ENCODE data around the gene HPCAL4. TPM values are rescaled to one million over a fixed set of nuclear protein-coding genes. Genes with fewer than 3 reads are reported as not detected.
A peak's percentile ranks its signal among the peaks of the same experiment; 100 is the strongest.

Gene HPCAL4
- total and polyA plus RNA-seq, 11 donors, result 0.12 to 1.2 (median 0.46) TPM

GRCh38 chr1:39659538-39659937 lies 31.7 kb downstream of the HPCAL4 start:
- 77 to 90% (median 84%) methylated on average over 5 of the region's 5 CpGs for WGBS, 4 donors
- H3K27ac ChIP-seq, result no peak overlapping the region
- TF ChIP-seq POLR2A (IDR thresholded peaks at IDR 0.05), result no peak
- TF ChIP-seq, protein P1, sequence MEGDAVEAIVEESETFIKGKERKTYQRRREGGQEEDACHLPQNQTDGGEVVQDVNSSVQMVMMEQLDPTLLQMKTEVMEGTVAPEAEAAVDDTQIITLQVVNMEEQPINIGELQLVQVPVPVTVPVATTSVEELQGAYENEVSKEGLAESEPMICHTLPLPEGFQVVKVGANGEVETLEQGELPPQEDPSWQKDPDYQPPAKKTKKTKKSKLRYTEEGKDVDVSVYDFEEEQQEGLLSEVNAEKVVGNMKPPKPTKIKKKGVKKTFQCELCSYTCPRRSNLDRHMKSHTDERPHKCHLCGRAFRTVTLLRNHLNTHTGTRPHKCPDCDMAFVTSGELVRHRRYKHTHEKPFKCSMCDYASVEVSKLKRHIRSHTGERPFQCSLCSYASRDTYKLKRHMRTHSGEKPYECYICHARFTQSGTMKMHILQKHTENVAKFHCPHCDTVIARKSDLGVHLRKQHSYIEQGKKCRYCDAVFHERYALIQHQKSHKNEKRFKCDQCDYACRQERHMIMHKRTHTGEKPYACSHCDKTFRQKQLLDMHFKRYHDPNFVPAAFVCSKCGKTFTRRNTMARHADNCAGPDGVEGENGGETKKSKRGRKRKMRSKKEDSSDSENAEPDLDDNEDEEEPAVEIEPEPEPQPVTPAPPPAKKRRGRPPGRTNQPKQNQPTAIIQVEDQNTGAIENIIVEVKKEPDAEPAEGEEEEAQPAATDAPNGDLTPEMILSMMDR (IDR thresholded peaks at IDR 0.05), result no peak
- intact Hi-C loops (cut with DNase I), result loop anchor here in 3 of 10 donors (5.0 to 10.0 kb wide), 2 partner anchors 55 to 58 kb away; no protein-coding TSS in a partner anchor
- DNase-seq (no peak), ATAC-seq (no peak)
- no peak overlapping the region for H3K4me3 ChIP-seq
- H3K36me3 ChIP-seq, result peaks cover 0 to 4% (median 0%) of the 10 kb centered on the region in 9 donors
- no peaks in the 10 kb centered on the region for H3K27me3 ChIP-seq
- peaks cover 0 to 20% (median 7%) of the 10 kb centered on the region in 12 donors for H3K4me1 ChIP-seq
- no peaks in the 10 kb centered on the region for H3K9me3 ChIP-seq

DNA sequence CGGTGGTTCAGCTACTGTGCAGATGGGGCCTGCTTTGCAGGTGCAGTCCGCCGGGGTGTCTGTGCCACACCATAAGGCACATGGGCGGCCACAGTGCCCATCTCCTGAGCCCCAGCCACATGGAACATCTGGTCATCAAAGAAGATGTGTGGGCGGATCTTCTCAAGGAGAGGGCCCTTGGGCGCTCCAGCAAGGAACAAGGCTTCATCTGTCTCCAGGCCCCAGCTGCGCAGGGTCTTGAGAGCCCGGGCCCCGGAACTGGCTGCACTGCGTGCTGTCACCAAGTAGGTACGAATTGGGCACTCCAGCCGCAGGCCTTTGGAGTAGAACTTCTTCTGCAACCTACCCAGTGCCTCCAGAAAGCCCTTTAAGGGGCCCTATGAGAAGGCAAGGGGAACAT lies 32.1 kb downstream of the HPCAL4 start:
- WGBS, 4 donors, result 91 to 92% (median 92%) methylated on average over 8 to 12 of the region's 12 CpGs
- H3K27me3 ChIP-seq, result no peaks in the 10 kb centered on the region
- TF ChIP-seq, protein P1 (IDR thresholded peaks at IDR 0.05), result no peak
- no peak for TF ChIP-seq POLR2A (IDR thresholded peaks at IDR 0.05)
- DNase-seq (no peak), ATAC-seq (no peak)
- intact Hi-C loops (cut with DNase I), result loop anchor here in 3 of 10 donors (5.0 to 10.0 kb wide), 2 partner anchors 56 to 58 kb away; no protein-coding TSS in a partner anchor
- H3K9me3 ChIP-seq, result no peaks in the 10 kb centered on the region
- peaks cover 0 to 4% (median 0%) of the 10 kb centered on the region in 9 donors for H3K36me3 ChIP-seq
- H3K27ac ChIP-seq, result no peak overlapping the region
- no peak overlapping the region for H3K4me3 ChIP-seq
- H3K4me1 ChIP-seq, result peaks cover 0 to 20% (median 7%) of the 10 kb centered on the region in 12 donors

GRCh38 chr1:39657923-39658485 lies 33.2 kb downstream of the HPCAL4 start:
- TF ChIP-seq, protein P1 (IDR thresholded peaks at IDR 0.05), result peak; percentile 56 to 85 (median 73)
- no peak for TF ChIP-seq POLR2A (IDR thresholded peaks at IDR 0.05)

GRCh38 chr1:39657402-39657801 lies 33.8 kb downstream of the HPCAL4 start:
- intact Hi-C loops (cut with DNase I), result loop anchor here in 4 of 10 donors (2.0 to 10.0 kb wide), 3 partner anchors 49 to 60 kb away; no protein-coding TSS in a partner anchor
- Histone ChIP-seq H3K4me3 (no peak overlapping the region), H3K27me3 (no peaks in the 10 kb centered on the region), H3K27ac (no peak overlapping the region), H3K36me3 (no peaks in the 10 kb centered on the region), H3K4me1 (peaks cover 0 to 37% (median 12%) of the 10 kb centered on the region in 12 donors), H3K9me3 (no peaks in the 10 kb centered on the region)
- ATAC-seq (no peak), DNase-seq (no peak)
- TF ChIP-seq, protein P1 (IDR thresholded peaks at IDR 0.05), result no peak
- no peak for TF ChIP-seq POLR2A (IDR thresholded peaks at IDR 0.05)
- 88 to 92% (median 89%) methylated on average over 3 of the region's 3 CpGs for WGBS, 4 donors

More at GRCh38 chr1:39657923-39658485, 33.2 kb downstream of the HPCAL4 start:
- ATAC-seq, result peak in 3 of 4 donors; percentile 54 to 57 (median 57)
- WGBS, 4 donors, result 20 to 42% (median 36%) methylated on average over 6 of the region's 6 CpGs
- Histone ChIP-seq H3K4me1 (peaks cover 0 to 31% (median 10%) of the 10 kb centered on the region in 12 donors), H3K4me3 (no peak overlapping the region), H3K27ac (no peak overlapping the region), H3K9me3 (no peaks in the 10 kb centered on the region), H3K36me3 (peaks cover 0 to 3% (median 0%) of the 10 kb centered on the region in 9 donors), H3K27me3 (no peaks in the 10 kb centered on the region)
- intact Hi-C loops (cut with DNase I), result loop anchor here in 4 of 10 donors (2.0 to 10.0 kb wide), 3 partner anchors 49 to 59 kb away; no protein-coding TSS in a partner anchor
- peak; percentile 54 to 86 (median 67) for DNase-seq
